ENCODE results near the gene CATSPERB.
A peak's percentile ranks its signal among the peaks of the same experiment; 100 is the strongest.
"Not testable (repeated sequence)": the region's sequence is repeated elsewhere in the genome, so short reads cannot be mapped to it uniquely, and the experiment has no call there.

Gene CATSPERB

GRCh38 chr14:91748049-91748448 lies 16.2 kb upstream of the CATSPERB start:
- Histone ChIP-seq H3K4me1 (ENCODE audit: control extremely low read depth in 1 of 4, control insufficient read depth in 4 of 4, insufficient read depth in 4 of 4, low read length in 3 of 4) (no peaks in the 10 kb centered on the region), H3K4me3 (ENCODE audit: control insufficient read depth in 1 of 7, extremely low read depth in 1 of 7, insufficient read depth in 4 of 7, low read depth in 2 of 7, low read length in 6 of 7) (no peak overlapping the region), H3K27me3 (replicated peaks in 2 of 5; ENCODE audit: control insufficient read depth in 4 of 5, insufficient read depth in 5 of 5, low read length in 4 of 5) (no peaks in the 10 kb centered on the region), H3K9me3 (ENCODE audit: control extremely low read depth in 1 of 5, control insufficient read depth in 4 of 5, insufficient read depth in 2 of 5, low read depth in 1 of 5, low read length in 4 of 5) (no peaks in the 10 kb centered on the region), H3K36me3 (ENCODE audit: control insufficient read depth in 4 of 4, insufficient read depth in 4 of 4, low read length in 3 of 4) (no peaks in the 10 kb centered on the region), H3K27ac (ENCODE audit: insufficient read depth in 1 of 2, low read depth in 1 of 2, low read length in 2 of 2, poor library complexity in 1 of 2, severe bottlenecking in 2 of 2) (no peak overlapping the region)
- DNase-seq, result no peak
- 100% methylated on average over 1 of the region's 2 CpGs for WGBS (ENCODE audit: insufficient coverage)
- CTCF ChIA-PET, result no interaction called here
- POLR2A ChIA-PET, result no interaction called here

GRCh38 chr14:91745344-91745743 lies 13.5 kb upstream of the CATSPERB start:
- Histone ChIP-seq H3K27me3 (replicated peaks in 2 of 5; ENCODE audit: control insufficient read depth in 4 of 5, insufficient read depth in 5 of 5, low read length in 4 of 5) (no peaks in the 10 kb centered on the region), H3K4me1 (ENCODE audit: control extremely low read depth in 1 of 4, control insufficient read depth in 4 of 4, insufficient read depth in 4 of 4, low read length in 3 of 4) (no peaks in the 10 kb centered on the region), H3K27ac (ENCODE audit: insufficient read depth in 1 of 2, low read depth in 1 of 2, low read length in 2 of 2, poor library complexity in 1 of 2, severe bottlenecking in 2 of 2) (no peak overlapping the region), H3K36me3 (ENCODE audit: control insufficient read depth in 4 of 4, insufficient read depth in 4 of 4, low read length in 3 of 4) (no peaks in the 10 kb centered on the region), H3K9me3 (ENCODE audit: control extremely low read depth in 1 of 5, control insufficient read depth in 4 of 5, insufficient read depth in 2 of 5, low read depth in 1 of 5, low read length in 4 of 5) (no peaks in the 10 kb centered on the region), H3K4me3 (ENCODE audit: control insufficient read depth in 1 of 7, extremely low read depth in 1 of 7, insufficient read depth in 4 of 7, low read depth in 2 of 7, low read length in 6 of 7) (no peak overlapping the region)
- POLR2A ChIA-PET, result no interaction called here
- no peak for DNase-seq
- no CpG with 5 or more reads among the region's 1 CpG for WGBS (ENCODE audit: insufficient coverage)
- CTCF ChIA-PET, result no interaction called here

- DNase-seq, result peak in 2 of 3 donors; percentile 40 to 60
Observed at GRCh38 chr14:91744068-91744480, 12.2 kb upstream of the CATSPERB start.

GRCh38 chr14:91743305-91743653 lies 11.4 kb upstream of the CATSPERB start:
- POLR2A ChIA-PET, result interaction anchor here (1.0 kb wide), 1 partner anchor 33 kb away, joined by 4 read pairs; no protein-coding TSS in a partner anchor
- Histone ChIP-seq H3K4me3 (ENCODE audit: control insufficient read depth in 1 of 7, extremely low read depth in 1 of 7, insufficient read depth in 4 of 7, low read depth in 2 of 7, low read length in 6 of 7) (no peak overlapping the region), H3K36me3 (ENCODE audit: control insufficient read depth in 4 of 4, insufficient read depth in 4 of 4, low read length in 3 of 4) (no peaks in the 10 kb centered on the region), H3K9me3 (ENCODE audit: control extremely low read depth in 1 of 5, control insufficient read depth in 4 of 5, insufficient read depth in 2 of 5, low read depth in 1 of 5, low read length in 4 of 5) (no peaks in the 10 kb centered on the region), H3K4me1 (ENCODE audit: control extremely low read depth in 1 of 4, control insufficient read depth in 4 of 4, insufficient read depth in 4 of 4, low read length in 3 of 4) (no peaks in the 10 kb centered on the region), H3K27me3 (replicated peaks in 2 of 5; ENCODE audit: control insufficient read depth in 4 of 5, insufficient read depth in 5 of 5, low read length in 4 of 5) (no peaks in the 10 kb centered on the region), H3K27ac (ENCODE audit: insufficient read depth in 1 of 2, low read depth in 1 of 2, low read length in 2 of 2, poor library complexity in 1 of 2, severe bottlenecking in 2 of 2) (no peak overlapping the region)
- CTCF ChIA-PET, result no interaction called here
- 100% methylated on average over 1 of the region's 2 CpGs for WGBS (ENCODE audit: insufficient coverage)
- DNase-seq, result no peak

More at GRCh38 chr14:91744068-91744480, 12.2 kb upstream of the CATSPERB start:
- Histone ChIP-seq H3K27ac (ENCODE audit: insufficient read depth in 1 of 2, low read depth in 1 of 2, low read length in 2 of 2, poor library complexity in 1 of 2, severe bottlenecking in 2 of 2) (no peak overlapping the region), H3K4me1 (ENCODE audit: control extremely low read depth in 1 of 4, control insufficient read depth in 4 of 4, insufficient read depth in 4 of 4, low read length in 3 of 4) (no peaks in the 10 kb centered on the region), H3K36me3 (ENCODE audit: control insufficient read depth in 4 of 4, insufficient read depth in 4 of 4, low read length in 3 of 4) (no peaks in the 10 kb centered on the region), H3K27me3 (replicated peaks in 2 of 5; ENCODE audit: control insufficient read depth in 4 of 5, insufficient read depth in 5 of 5, low read length in 4 of 5) (no peaks in the 10 kb centered on the region), H3K4me3 (ENCODE audit: control insufficient read depth in 1 of 7, extremely low read depth in 1 of 7, insufficient read depth in 4 of 7, low read depth in 2 of 7, low read length in 6 of 7) (no peak overlapping the region), H3K9me3 (ENCODE audit: control extremely low read depth in 1 of 5, control insufficient read depth in 4 of 5, insufficient read depth in 2 of 5, low read depth in 1 of 5, low read length in 4 of 5) (no peaks in the 10 kb centered on the region)
- POLR2A ChIA-PET, result no interaction called here
- CTCF ChIA-PET, result no interaction called here
- 100% methylated on average over 1 of the region's 2 CpGs for WGBS (ENCODE audit: insufficient coverage)

GRCh38 chr14:91742621-91743304 lies 10.9 kb upstream of the CATSPERB start:
- CTCF ChIA-PET, result no interaction called here
- WGBS (ENCODE audit: insufficient coverage), result 100% methylated on average over 1 of the region's 1 CpG
- POLR2A ChIA-PET, result interaction anchor here (1.0 kb wide), 1 partner anchor 32 kb away, joined by 4 read pairs; no protein-coding TSS in a partner anchor

GRCh38 chr14:91739867-91740266 lies 8.0 kb upstream of the CATSPERB start:
- CTCF ChIA-PET, POLR2A ChIA-PET: not testable (repeated sequence)

More at GRCh38 chr14:91742621-91743304, 10.9 kb upstream of the CATSPERB start:
- no peak for DNase-seq
- Histone ChIP-seq H3K9me3 (ENCODE audit: control extremely low read depth in 1 of 5, control insufficient read depth in 4 of 5, insufficient read depth in 2 of 5, low read depth in 1 of 5, low read length in 4 of 5) (no peaks in the 10 kb centered on the region), H3K36me3 (ENCODE audit: control insufficient read depth in 4 of 4, insufficient read depth in 4 of 4, low read length in 3 of 4) (no peaks in the 10 kb centered on the region), H3K27ac (ENCODE audit: insufficient read depth in 1 of 2, low read depth in 1 of 2, low read length in 2 of 2, poor library complexity in 1 of 2, severe bottlenecking in 2 of 2) (no peak overlapping the region), H3K27me3 (replicated peaks in 2 of 5; ENCODE audit: control insufficient read depth in 4 of 5, insufficient read depth in 5 of 5, low read length in 4 of 5) (no peaks in the 10 kb centered on the region), H3K4me3 (ENCODE audit: control insufficient read depth in 1 of 7, extremely low read depth in 1 of 7, insufficient read depth in 4 of 7, low read depth in 2 of 7, low read length in 6 of 7) (no peak overlapping the region), H3K4me1 (ENCODE audit: control extremely low read depth in 1 of 4, control insufficient read depth in 4 of 4, insufficient read depth in 4 of 4, low read length in 3 of 4) (no peaks in the 10 kb centered on the region)

GRCh38 chr14:91737619-91738018 lies 5.7 kb upstream of the CATSPERB start:
- DNase-seq, result no peak
- ChIA-PET POLR2A (interaction anchor here (0.6 kb wide), 1 partner anchor 209 kb away, joined by 4 read pairs; no protein-coding TSS in a partner anchor), CTCF (no interaction called here)
- no peaks in the 10 kb centered on the region for H3K36me3 ChIP-seq (ENCODE audit: control insufficient read depth in 4 of 4, insufficient read depth in 4 of 4, low read length in 3 of 4)
- no peaks in the 10 kb centered on the region for H3K9me3 ChIP-seq (ENCODE audit: control extremely low read depth in 1 of 5, control insufficient read depth in 4 of 5, insufficient read depth in 2 of 5, low read depth in 1 of 5, low read length in 4 of 5)
- WGBS (ENCODE audit: insufficient coverage), result 91% methylated on average over 4 of the region's 5 CpGs
- no peaks in the 10 kb centered on the region for H3K27me3 ChIP-seq (replicated peaks in 2 of 5; ENCODE audit: control insufficient read depth in 4 of 5, insufficient read depth in 5 of 5, low read length in 4 of 5)
- H3K27ac ChIP-seq (ENCODE audit: insufficient read depth in 1 of 2, low read depth in 1 of 2, low read length in 2 of 2, poor library complexity in 1 of 2, severe bottlenecking in 2 of 2), result no peak overlapping the region
- H3K4me3 ChIP-seq (ENCODE audit: control insufficient read depth in 1 of 7, extremely low read depth in 1 of 7, insufficient read depth in 4 of 7, low read depth in 2 of 7, low read length in 6 of 7), result no peak overlapping the region
- no peaks in the 10 kb centered on the region for H3K4me1 ChIP-seq (ENCODE audit: control extremely low read depth in 1 of 4, control insufficient read depth in 4 of 4, insufficient read depth in 4 of 4, low read length in 3 of 4)

More at GRCh38 chr14:91739867-91740266, 8.0 kb upstream of the CATSPERB start:
- not testable (repeated sequence) for H3K27me3 ChIP-seq (replicated peaks in 2 of 5; ENCODE audit: control insufficient read depth in 4 of 5, insufficient read depth in 5 of 5, low read length in 4 of 5); H3K4me1 ChIP-seq (ENCODE audit: control extremely low read depth in 1 of 4, control insufficient read depth in 4 of 4, insufficient read depth in 4 of 4, low read length in 3 of 4); H3K36me3 ChIP-seq (ENCODE audit: control insufficient read depth in 4 of 4, insufficient read depth in 4 of 4, low read length in 3 of 4); H3K4me3 ChIP-seq (ENCODE audit: control insufficient read depth in 1 of 7, extremely low read depth in 1 of 7, insufficient read depth in 4 of 7, low read depth in 2 of 7, low read length in 6 of 7); H3K27ac ChIP-seq (ENCODE audit: insufficient read depth in 1 of 2, low read depth in 1 of 2, low read length in 2 of 2, poor library complexity in 1 of 2, severe bottlenecking in 2 of 2); H3K9me3 ChIP-seq (ENCODE audit: control extremely low read depth in 1 of 5, control insufficient read depth in 4 of 5, insufficient read depth in 2 of 5, low read depth in 1 of 5, low read length in 4 of 5); DNase-seq
- WGBS (ENCODE audit: insufficient coverage), result no CpG with 5 or more reads among the region's 2 CpGs
